Heart left ventricle (tissue), 13 donors: ENCODE results near the gene LARP1.

Source experiments
- CTCF ChIP-seq, 12 donors: fragments of 200-600 bp; sonication (generic) in 4 of 12; IDR thresholded peaks; one replicate each; pipeline versions ENCODE4 v1.5.0 to v1.8.0; 2018 to 2022; ENCODE audit warnings: antibody characterized with exemption in 12 of 12, mild to moderate bottlenecking in 5 of 12
- POLR2A ChIP-seq, 2 donors: fragments of 450-650 bp; IDR thresholded peaks; one replicate each; pipeline ENCODE4 v1.6.1; 2017; ENCODE audit warnings: antibody characterized with exemption in 2 of 2, mild to moderate bottlenecking in 2 of 2, moderate library complexity in 2 of 2
- donor health status: ischemic (EF 13 %, LVEDD 7.1; RV severe dilation, severe dysfunction).
- donor health status: DM: no; HTN: yes; CAD: no.
- donor health status: DM: no; HTN: no; CAD: no.
- donor health status: ischemic (EF 25% LVEDD 6.9; RV normal size, moderate dysfunction).
- donor health status: ischemic (EF 25% LVEDD 5.7; RV mildly dilated, moderate dysfunction).
- donor health status: ischemic (EF 35%, LVEDD 5.7; RV mildly dilated, moderate dysfunction).
- donor health status: nonischemic (EF 11% LVEDD 7.7; RV severe dilation, severe dysfunction).
- donor health status: DM: yes; HTN: yes; CAD: no.
- donor health status: PGD.
- donor health status: ischemic (EF 29% LVEDD 5.4; RV normal size, mild dysfunction).
- donor health status: nonischemic (EF 23%, LVEDD 6.1; RV moderate dilation, normal function).

- no peak for TF ChIP-seq CTCF (IDR thresholded peaks at IDR 0.05)
- no peak for TF ChIP-seq POLR2A (IDR thresholded peaks at IDR 0.05)
Observed at GRCh38 chr5:154806176-154806575, 51.0 kb downstream of the LARP1 start.
